ENCODE measurements around the gene LIM2.

The LIM2 gene

DNA sequence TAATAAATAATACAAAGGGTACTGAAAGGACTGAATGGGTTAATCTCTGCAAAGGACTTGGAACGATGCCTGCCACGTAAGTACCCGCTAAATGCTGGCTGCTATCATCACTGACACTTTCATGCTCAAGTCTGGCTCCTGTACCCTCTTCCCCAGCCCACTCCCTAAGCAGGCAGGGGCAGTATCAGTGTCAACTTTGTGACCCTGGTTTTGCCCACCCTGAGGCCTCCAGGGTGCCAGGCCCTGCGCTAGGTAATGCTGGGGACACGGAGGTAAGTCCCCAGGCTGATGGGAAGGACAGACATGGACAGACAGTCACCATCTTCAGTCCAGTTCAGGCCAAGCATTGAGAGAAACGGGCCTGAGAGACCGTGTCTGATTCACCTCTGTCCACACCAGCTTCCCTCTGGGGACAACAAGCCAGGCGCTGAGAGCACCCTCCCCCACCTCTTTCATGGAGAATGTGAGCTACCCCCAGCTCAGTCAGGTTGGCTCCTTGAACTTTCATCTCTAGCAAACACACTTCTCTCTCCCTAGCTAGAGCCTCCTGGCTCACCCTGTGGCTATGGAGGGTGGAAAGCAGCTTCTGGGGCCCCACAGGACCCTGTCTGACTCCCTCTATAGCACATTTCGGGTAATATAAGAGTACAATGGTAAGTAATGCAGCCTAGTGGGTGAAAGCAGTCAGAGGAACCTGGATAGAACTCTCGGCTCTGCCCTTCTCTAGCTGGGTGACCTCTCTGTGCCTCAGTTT is 22.4 kb downstream of the LIM2 start:
- DNase-seq: no peak

DNA sequence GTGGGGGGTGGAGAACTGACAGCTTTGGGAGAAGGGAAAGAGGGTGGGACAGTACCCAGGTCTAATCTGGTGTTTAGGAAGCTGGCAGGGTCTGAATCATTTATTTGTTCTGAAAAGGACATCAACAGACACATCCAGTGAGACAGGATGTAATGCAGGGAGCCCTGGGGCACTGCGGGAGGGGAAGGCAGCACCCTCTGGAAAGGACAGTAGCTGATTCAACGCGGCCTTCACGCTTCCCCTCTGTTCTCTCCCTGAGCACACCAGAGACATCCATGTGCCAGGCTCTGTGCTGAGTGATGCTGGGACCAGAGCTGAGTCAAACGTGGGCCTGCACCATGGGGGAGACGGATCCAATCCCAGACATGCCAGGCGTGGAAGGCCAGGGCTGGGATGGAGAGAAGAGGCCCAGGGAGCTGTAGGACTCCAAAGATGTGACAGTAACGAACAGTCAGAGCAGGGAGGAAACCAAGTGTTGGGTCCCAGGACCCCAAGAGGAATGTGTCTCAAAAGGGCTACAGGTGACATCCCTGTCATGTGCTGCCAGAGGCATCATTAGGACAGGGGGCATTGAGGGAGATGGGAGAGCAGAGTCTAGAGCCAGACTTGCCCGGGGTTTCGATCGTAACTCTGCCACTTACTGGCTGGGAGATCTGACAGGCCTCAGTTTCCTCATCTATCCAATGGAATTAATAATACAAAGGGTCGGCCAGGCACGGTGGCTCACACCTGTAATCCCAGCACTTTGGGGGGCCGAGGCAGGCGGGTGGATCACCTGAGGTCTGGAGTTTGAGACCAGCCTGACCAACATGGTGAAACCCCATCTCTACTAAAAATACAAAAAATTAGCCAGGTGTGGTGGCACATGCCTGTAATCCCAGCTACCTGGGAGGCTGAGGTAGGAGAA is 23.3 kb downstream of the LIM2 start:
- DNase-seq: no peak

DNA sequence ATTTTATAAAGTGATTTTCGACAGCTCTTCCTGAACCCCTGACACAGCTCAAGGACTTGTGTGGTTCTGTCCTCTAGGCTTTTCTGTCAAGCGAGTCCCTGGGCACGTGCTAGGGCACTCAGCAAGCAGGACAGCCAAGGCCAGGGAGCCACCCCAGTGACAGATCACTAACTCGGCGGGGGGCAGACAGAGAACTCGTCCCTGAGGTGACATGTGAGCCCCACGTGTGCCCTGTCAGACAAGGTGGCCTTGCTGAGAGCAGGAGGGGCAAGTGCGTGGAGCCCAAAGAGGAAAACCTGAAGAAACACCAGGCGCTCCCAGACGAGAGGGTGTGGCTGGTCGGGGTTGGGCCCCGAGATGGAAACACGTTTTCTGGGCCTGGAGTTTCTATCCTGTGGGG is 26.5 kb downstream of the LIM2 start:
- no peak for DNase-seq

DNA sequence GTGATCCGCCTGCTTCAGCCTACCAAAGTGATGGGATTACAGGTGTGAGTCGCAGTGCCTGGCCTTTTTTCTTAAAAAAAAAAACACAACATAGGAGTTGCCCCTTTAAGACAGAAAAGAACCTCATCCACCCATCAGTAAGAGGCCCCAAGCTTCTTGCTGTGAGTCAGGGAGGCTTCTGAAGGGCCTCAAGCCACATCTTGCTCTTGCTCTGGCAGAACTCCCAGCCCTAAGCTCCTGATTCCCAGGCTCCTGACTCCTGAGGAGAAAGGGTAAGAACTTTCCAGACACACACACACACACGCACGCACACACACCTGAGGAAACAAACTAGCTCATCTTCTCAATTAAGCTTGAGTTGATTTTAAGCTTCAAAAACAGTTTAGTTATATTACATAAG is 28.5 kb downstream of the LIM2 start:
- no peak for DNase-seq

DNA sequence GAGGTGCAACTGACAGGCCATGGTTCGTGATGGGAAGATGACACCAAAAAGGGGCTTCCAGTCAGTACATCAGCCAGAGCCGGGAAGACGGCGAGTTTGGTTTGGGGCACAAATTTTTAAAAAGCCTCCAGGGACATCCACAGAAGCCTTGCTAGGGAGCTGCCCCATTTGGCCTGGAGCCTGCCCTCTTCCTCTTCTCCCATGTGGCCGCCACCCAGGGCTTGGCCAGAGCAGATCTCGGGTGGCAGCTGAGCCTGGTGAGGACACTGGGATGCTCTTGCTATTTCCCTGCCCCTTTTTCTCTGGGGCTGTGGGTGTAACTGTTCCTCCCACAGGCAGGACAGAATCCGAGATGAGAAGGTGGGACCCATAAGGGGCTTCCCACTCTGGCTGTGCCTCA is 29.8 kb downstream of the LIM2 start:
- no peak for DNase-seq

DNA sequence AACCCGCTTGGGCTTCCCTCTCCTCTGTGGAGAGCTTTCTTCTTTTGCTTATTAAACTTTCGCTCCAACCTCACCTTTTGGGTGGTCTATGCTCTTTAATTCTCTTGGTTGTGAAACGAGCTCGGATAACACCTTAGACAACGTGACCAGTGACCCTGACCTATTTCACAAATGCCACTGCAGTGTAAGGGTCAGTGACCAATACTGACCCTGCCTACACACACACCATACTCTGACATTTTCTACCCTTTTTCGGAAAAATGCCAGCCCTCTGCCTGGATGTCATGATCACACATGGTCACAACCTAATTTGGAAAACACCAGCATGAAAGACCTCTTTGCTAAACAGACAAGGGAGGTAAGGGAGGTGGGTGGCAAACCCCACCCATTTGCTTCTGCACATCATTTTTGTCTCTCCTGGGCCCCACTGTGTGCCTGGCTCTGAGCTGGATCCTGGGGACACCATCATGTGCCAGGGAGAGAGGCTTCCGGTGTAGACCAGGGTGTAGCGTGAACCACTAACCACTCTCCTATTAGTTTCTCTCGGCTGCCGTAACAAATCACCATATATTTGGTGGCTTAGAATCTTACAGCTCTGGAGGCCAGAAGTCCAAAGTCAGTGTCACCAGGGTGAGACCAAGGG is 31.5 kb downstream of the LIM2 start:
- DNase-seq: no peak

DNA sequence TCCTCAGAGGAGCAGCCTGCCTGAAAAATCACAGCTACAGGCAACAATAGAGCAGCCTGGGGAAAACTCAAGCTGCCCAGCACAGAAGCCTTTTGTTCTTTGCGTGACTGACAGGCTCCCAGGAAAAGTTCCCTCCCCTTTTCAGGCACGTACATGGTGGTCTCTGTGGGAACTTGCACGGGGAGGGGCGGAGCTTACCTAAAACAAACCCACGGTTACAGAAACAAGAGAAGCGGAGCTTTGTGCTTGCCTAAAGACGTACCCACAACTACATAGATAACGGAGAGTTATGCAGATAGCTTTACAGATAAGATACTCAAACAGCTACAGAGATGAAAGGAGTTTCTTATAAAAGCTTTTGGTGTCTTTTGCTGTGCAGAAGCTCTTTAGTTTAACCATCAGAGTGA is 33.0 kb downstream of the LIM2 start:
- no peak for DNase-seq

DNA sequence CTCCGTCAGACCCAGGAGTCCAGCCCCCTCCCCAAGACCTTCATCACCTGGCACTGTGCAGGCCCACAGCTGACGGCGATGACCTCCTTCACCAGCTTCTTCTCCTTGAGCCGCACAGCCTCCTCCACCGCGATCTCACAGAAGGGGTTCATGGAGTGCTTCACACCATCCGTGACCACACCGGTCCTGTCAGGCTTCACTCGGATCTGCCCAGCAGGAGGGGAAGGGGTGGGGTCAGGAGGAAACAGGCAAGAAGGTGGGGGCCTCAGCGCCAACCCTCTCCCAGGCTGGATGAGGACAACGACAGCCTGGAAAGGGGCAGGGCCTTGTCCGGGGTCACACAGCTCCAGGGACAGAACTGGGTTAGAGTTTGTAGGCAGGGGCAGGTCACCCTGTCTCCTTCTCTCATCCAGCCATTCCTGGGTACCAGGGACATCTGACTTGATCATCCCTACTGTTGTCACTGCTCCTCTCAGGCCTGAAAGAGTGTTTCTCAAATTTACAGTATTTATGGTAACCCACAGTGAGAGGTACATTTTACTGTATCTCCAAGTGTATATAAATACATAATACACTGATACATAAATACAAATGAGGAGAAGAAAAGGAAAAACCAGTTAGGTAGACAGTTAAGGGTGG is 33.6 kb downstream of the LIM2 start:
- no peak for DNase-seq

DNA sequence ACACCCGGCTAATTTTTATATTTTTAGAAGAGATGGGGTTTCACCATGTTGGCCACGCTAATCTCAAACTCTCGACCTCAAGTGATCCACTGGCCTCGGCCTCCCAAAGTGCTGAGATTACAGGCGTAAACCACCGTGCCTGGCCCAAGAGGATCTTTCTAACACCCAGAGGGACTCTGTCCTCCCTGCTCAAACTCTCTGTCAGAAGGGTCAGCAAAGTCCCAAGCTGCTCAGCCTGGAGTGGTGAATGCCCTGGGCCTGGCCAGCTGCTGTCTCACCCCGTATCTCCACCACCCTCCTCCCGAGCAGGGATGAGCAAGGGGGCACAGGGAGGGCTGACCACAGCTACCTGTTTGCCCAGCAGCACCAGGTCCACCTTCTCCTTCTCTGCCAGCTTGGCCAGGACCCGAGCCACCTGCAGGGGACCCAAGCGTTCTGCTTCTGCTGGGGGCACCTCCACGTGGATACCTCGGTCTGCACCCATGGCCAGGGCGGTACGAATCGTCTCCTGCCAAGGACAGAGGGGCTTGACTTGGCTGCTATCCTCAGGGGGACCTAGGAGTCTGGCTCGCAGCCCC is 34.9 kb downstream of the LIM2 start:
- no peak for DNase-seq

DNA sequence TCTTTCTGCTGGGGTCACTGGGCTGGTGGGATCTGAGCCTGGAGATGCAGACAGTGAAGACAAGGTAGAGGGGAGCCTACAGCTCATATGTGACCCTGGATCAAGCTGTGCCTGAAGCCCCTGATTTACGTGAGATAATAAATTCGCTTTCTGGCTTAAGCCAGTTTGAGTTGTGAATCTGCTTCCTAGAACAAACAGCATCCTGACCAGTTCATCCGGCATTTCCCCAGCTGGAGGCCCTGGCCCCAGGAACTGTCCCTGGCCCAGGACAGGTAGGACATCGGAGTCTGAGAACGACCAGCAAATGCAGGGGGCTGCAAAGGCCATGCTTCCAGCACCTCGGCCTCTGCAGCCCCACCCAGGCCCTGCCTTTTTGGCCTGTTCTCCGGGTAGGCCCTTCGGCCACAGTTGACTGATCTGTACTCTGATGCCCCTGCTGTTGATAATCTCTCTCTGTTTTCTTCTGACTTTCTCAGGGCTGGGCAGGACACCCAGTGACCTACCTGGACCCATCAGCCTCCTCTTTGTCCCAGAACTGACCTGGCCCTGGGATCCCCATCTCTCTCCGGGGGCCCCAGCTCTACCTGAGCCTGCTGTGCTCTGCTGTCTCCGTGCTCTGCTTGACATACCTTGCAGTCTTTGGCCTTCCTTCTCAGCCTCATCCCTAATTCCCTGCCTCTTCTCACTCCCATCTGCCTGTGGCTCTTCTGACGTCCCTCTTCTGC is 36.3 kb downstream of the LIM2 start:
- DNase-seq: no peak

DNA sequence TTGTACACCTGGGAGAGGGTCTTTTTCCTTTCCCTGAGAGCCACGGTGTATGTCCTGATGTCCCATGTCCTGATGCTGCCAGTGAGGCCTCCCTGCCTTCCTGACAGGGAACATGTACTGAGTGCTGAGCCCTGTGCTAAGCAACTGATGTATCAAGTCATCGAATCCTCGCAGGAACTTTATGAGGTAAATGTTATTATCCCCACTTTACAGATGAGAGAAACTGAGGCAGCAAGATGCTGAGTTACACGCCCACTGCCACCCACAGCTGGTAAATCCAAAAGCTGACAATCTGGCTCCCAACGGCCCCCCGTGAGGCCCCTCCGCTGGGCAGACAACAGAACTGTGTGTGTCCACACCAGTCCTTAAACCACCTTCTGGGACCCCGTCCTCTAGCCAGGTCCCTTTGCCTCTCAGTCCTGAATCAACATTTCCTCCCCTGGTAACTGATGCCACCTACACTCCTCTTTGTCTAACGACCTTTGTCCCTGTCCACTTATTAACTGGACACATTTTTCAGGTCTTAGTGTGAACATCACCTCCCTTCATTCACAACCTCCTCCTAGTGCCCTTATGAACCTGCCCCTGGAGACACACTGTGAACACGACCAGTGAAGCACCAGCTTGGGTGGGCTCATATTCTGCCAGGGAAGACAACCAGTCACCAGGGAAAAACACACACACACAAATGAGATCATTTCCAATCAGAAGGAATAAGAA is 40.4 kb downstream of the LIM2 start:
- DNase-seq: no peak

DNA sequence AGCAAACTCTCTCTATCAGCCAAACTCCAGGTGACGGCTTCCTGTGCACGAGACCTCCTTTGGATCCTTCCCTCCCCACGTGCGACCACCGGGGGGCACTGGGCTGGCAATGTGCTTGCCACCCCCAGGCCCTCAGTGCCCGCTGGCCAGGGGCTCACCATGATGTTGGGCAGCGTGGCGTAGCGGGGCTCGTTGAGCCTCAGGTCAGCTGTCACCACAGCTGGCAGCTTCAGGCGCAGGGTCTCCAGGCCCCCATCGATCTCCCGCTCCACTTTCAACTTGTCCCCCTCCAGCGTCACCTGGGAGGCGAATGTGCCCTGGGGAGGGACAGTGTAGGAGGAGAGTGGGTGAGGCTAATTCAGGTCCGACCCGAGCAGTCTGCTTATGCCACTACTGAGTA is 41.0 kb downstream of the LIM2 start:
- DNase-seq: no peak

DNA sequence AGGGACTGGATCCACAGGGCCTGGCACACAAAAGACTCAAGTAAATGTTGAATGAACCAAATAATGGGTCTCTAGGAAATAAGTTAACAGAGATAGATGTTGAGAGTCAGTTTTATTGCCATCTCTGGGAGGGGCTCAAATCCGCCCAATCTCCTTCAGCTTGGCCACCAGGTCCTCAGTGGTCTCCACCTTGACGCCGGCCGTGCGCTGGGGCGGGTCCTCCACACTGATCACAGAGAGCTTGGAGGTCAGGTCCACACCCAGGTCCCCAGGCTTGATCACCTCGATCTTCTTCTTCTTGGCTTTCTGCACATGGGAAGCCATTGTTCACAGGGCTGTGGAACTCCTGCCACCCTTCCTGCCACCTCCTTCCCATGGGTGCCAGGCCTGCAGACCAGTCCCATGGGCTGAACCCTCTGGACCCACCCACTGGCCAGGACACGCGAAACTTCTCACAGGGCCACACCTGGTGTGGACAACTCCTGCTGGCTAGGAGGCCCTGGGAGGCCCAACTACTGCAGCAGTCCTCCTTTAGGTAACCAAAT is 42.6 kb downstream of the LIM2 start:
- no peak for DNase-seq

DNA sequence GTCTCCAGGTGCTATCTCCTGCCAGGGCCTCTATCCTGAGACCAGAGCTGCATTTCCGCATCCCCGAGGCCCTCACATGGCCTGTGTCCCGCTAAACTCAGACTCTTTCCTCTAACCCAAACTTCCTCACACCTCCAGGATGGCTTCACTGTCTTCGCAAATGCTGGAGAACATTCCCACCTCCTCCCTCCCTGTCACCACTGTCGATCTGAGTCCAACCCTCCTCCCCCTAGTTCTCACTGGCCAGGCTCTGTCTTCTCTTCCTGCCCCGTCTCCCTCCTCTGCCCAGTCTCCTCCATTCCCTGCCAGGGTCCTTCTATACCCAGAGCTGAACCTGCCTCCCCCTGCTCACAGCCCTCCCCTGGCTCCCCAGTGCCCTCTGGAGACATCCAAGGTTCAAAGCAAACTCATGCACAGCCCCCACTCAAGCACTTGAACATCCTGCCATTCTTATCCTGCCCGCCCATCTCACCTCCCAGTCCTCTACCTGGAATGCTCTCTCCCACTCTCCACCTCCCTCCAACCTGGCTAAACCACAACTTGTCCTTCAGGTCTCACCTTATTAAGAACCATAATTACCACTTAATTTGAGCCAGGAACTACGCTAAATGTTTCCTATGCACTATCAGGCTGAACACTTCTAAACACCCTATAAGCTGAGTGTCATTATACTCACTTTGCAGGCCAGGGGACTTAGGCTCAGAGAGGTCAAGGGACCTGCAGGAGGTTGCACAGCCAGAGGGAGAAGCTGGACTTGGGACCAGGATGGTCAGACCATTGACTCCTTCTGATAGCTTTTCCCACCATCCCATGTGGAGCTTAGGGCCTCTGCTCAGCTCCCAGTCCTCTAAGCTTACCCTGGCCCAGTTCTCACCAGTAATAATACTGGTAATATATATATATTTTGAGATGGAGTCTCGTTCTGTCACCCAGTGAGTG is 44.9 kb downstream of the LIM2 start:
- DNase-seq: no peak

DNA sequence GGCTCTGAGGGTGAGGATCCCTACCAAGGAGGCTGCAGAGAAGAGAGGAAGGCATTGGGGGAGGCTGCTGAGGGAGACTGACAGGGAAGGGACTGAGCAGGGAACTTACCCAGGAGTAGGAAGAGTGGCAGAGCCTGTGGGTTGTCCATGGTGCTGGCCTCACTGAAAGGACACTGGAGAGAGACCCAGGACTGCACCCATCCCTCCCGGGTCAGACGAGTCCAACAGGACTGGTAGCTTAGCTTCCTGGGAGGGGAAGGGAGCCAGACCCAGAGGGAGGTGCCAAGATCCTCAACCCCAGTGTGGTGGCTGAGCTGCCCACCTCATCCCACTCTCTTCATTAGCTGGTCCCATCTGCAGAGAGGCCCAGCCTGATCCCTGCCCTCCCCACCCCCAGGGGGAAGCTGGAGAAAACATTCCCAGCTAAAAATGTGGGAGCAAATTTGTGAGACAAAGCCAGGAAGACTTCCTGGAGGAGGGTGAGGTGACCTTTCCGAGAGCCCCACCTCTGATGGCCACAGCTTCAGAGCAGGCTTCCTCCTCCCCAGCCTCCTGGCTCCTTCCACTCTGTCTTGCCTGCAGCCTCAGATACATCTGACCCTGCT is 45.7 kb downstream of the LIM2 start, which contains the start of gene VSIG10L:
Gene VSIG10L, minus strand, starts transcription at position 164 of the 605 bp plus-strand sequence. Its CDS starts 15 bp downstream, at position 149.
- no peak for DNase-seq

DNA sequence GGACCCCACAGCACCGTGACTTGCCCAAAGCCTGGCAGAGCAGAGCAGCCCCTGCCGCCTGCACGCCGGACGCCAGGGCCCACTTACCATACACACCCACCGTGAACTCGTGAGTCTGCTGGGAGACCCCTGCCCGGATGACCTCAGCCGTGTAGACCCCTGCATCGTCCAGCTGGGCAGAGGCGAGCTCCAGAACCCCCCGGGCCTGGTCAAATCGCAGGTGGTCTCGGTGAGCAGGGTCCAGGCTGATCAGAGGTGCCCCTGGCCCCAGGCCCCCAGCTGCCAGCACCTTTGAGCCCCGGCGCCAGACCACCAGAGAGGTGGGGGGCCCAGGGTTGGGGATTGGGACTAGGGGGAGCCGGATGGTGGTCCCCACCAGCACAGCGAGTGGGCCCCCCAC is 46.7 kb downstream of the LIM2 start:
- no peak for DNase-seq

DNA sequence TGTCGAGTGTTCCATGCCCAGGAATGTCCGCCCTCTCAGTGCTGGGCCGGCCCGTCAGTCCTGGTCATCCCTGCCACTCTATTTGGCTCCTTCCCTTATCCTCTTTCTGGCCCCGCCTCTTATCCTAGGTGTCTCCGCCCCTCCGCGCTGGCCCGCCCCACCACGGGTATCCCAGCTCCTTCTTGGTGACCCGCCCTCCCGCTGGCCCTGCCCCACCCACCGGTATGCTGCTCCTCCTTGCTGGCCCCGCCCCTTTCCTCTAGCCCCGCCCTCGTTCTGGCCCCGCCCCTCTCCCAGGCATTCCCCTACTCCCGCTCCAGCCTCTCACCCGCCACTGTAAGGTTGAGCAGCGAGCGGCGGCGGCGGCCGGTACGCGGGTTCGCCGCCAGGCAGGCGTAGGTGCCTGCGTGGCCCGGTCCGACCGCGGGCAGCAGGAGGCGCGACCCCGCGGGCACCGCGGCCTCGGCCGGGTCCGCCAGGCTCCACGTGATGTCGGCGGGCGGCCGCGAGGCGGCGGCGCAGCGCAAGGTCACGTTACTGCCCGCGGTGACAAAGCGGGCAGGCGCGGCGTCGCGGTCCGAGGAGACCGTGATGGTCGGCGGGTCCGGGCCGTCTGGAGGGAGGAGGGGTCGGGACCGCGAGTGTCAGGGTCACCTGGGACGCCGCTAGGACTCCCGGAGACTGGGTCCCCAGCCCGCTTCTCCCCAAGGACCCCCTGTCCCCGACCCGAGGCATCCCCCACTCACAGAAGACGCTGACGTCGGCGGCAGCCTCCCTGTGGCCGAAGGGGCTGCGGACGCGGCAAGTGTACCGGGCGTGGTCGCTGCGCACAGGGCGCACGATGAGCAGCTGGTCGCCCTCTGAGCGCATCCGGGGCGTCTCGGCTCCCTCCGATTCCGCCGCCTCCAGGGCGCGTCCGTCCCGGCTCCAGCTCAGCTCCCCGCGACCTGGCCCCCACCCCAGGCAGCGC is 47.8 kb downstream of the LIM2 start:
- no peak for DNase-seq

DNA sequence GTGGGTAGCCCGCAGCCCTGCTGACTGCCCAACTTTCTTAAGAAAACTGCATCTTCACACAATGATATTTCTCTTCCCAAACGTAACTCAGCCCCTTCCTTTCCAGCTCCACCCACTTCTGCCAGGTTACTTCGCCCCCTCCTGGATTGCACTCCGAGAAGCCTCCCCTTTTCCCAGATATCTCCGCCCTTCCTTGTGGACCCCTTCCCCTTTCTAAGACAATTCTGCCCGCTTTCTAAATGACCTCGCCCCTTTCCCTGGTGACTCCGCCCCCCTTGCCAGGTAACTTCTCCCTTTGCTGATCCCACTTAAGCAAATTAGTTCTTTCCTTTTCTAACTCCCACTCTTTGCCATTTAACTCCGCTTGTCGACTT is 48.5 kb downstream of the LIM2 start:
- DNase-seq: no peak
